ENCODE data around the gene RAB22A.
A peak's percentile ranks its signal among the peaks of the same experiment; 100 is the strongest.

The RAB22A gene

DNA sequence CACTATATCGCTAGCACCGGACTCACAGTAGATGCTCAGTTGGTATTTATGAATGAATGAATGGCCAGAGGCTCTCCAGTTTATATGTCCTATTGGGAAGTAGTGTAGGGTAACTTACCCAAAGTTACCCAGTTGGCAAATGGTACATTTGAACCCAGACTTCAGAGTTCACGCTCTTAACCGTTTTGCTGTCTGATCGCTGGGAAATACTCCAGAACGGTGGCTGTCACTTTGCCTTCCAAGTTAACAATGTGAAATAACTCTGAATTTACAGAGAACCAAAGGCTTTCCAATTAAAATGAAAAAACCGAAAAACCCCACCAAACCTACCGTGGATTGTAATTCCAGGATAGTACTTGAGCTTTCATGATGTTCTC, 81.1 kb downstream of the RAB22A start:
- DNase-seq = no peak
- Histone ChIP-seq H2BK120ac (ENCODE audit: low read depth, low read length) (no peak overlapping the region), H3K4me2 (ENCODE audit: low read length) (no peak overlapping the region), H3K4me1 (ENCODE audit: control insufficient read depth, low read depth, low read length) (peaks cover 4% of the 10 kb centered on the region), H3K23ac (ENCODE audit: low read length) (no peak overlapping the region), H4K8ac (ENCODE audit: low read depth, low read length) (no peak overlapping the region), H3K36me3 (ENCODE audit: control insufficient read depth, insufficient read depth, low read length) (no peaks in the 10 kb centered on the region), H4K5ac (ENCODE audit: low read length) (no peak overlapping the region), H2BK5ac (ENCODE audit: low read length) (no peak overlapping the region), H3K4ac (ENCODE audit: low read depth, low read length) (no peak overlapping the region), H3K27me3 (ENCODE audit: insufficient read depth, low read length, poor library complexity) (no peaks in the 10 kb centered on the region), H3K9ac (ENCODE audit: low read length) (peak overlapping the region; percentile 94), H2BK15ac (replicated peaks; ENCODE audit: low read depth) (no peak overlapping the region), H3K79me2 (ENCODE audit: control insufficient read depth, insufficient read depth, low read length) (peaks cover 56% of the 10 kb centered on the region), H3K56ac (ENCODE audit: low read length) (no peak overlapping the region), H3K18ac (ENCODE audit: low read length) (no peak overlapping the region), H2AK5ac (ENCODE audit: low read length) (no peak overlapping the region), H3K4me3 (ENCODE audit: low read length) (no peak overlapping the region), H3K79me1 (ENCODE audit: low read length) (peaks cover 23% of the 10 kb centered on the region), H3K27ac (ENCODE audit: low read depth, low read length) (no peak overlapping the region)
- WGBS (ENCODE audit: extremely low coverage, insufficient coverage, low lambda C conversion rate) = no CpG with 5 or more reads among the region's 8 CpGs

GRCh38 chr20:58392286-58392685, 82.8 kb downstream of the RAB22A start:
- no peak overlapping the region for H3K4ac ChIP-seq (ENCODE audit: low read depth, low read length)
- H3K9ac ChIP-seq (ENCODE audit: low read length) = no peak overlapping the region
- H3K27ac ChIP-seq (ENCODE audit: low read depth, low read length) = no peak overlapping the region
- no peak overlapping the region for H3K18ac ChIP-seq (ENCODE audit: low read length)
- no peak overlapping the region for H3K56ac ChIP-seq (ENCODE audit: low read length)
- no peak overlapping the region for H3K23ac ChIP-seq (ENCODE audit: low read length)
- no peak overlapping the region for H4K8ac ChIP-seq (ENCODE audit: low read depth, low read length)
- H2BK15ac ChIP-seq (replicated peaks; ENCODE audit: low read depth) = no peak overlapping the region
- peaks cover 29% of the 10 kb centered on the region for H3K79me1 ChIP-seq (ENCODE audit: low read length)
- no peak overlapping the region for H3K4me2 ChIP-seq (ENCODE audit: low read length)
- DNase-seq = no peak
- H3K4me3 ChIP-seq (ENCODE audit: low read length) = no peak overlapping the region
- no peak overlapping the region for H2BK5ac ChIP-seq (ENCODE audit: low read length)
- H2AK5ac ChIP-seq (ENCODE audit: low read length) = no peak overlapping the region
- H4K5ac ChIP-seq (ENCODE audit: low read length) = no peak overlapping the region
- H3K4me1 ChIP-seq (ENCODE audit: control insufficient read depth, low read depth, low read length) = peaks cover 4% of the 10 kb centered on the region
- no CpG with 5 or more reads among the region's 4 CpGs for WGBS (ENCODE audit: extremely low coverage, insufficient coverage, low lambda C conversion rate)
- no peaks in the 10 kb centered on the region for H3K27me3 ChIP-seq (ENCODE audit: insufficient read depth, low read length, poor library complexity)
- peaks cover 67% of the 10 kb centered on the region for H3K79me2 ChIP-seq (ENCODE audit: control insufficient read depth, insufficient read depth, low read length)
- no peaks in the 10 kb centered on the region for H3K36me3 ChIP-seq (ENCODE audit: control insufficient read depth, insufficient read depth, low read length)
- no peak overlapping the region for H2BK120ac ChIP-seq (ENCODE audit: low read depth, low read length)

- Histone ChIP-seq H2BK5ac (ENCODE audit: low read length) (no peak overlapping the region), H3K18ac (ENCODE audit: low read length) (no peak overlapping the region), H2BK15ac (replicated peaks; ENCODE audit: low read depth) (no peak overlapping the region), H3K9ac (ENCODE audit: low read length) (no peak overlapping the region), H3K4me3 (ENCODE audit: low read length) (no peak overlapping the region), H3K4me1 (ENCODE audit: control insufficient read depth, low read depth, low read length) (peaks cover 4% of the 10 kb centered on the region), H3K27ac (ENCODE audit: low read depth, low read length) (no peak overlapping the region), H2BK120ac (ENCODE audit: low read depth, low read length) (no peak overlapping the region), H3K79me1 (ENCODE audit: low read length) (peaks cover 33% of the 10 kb centered on the region), H3K23ac (ENCODE audit: low read length) (no peak overlapping the region), H4K5ac (ENCODE audit: low read length) (no peak overlapping the region), H3K4ac (ENCODE audit: low read depth, low read length) (no peak overlapping the region), H3K56ac (ENCODE audit: low read length) (no peak overlapping the region), H3K79me2 (ENCODE audit: control insufficient read depth, insufficient read depth, low read length) (peaks cover 77% of the 10 kb centered on the region), H3K27me3 (ENCODE audit: insufficient read depth, low read length, poor library complexity) (no peaks in the 10 kb centered on the region), H2AK5ac (ENCODE audit: low read length) (no peak overlapping the region), H3K36me3 (ENCODE audit: control insufficient read depth, insufficient read depth, low read length) (no peaks in the 10 kb centered on the region), H4K8ac (ENCODE audit: low read depth, low read length) (no peak overlapping the region), H3K4me2 (ENCODE audit: low read length) (no peak overlapping the region)
- DNase-seq = no peak
- no CpG with 5 or more reads among the region's 3 CpGs for WGBS (ENCODE audit: extremely low coverage, insufficient coverage, low lambda C conversion rate)
These were observed 83.8 kb downstream of the RAB22A start for GRCh38 chr20:58393299-58393698.

DNA sequence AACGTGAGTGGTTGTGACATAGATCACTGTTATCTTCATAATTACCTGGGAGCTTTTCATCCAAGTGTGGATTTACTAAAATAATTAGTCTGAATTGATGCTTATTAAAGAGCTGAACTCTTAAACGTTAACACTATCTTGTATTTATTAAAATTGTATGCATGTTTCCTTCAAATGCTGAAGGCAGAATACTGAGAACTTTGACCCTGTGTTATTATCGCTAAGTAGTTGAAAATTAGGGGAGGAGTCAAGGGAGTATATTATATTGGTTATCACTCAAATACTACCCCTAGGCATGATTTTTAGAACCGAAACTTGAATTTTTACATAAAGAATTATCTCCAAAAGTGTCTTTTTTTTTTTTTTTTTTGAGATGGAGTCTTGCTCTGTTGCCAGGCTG, 85.3 kb downstream of the RAB22A start:
- Histone ChIP-seq H4K5ac (ENCODE audit: low read length) (no peak overlapping the region), H3K18ac (ENCODE audit: low read length) (no peak overlapping the region), H3K27me3 (ENCODE audit: insufficient read depth, low read length, poor library complexity) (no peaks in the 10 kb centered on the region), H3K9ac (ENCODE audit: low read length) (no peak overlapping the region), H3K23ac (ENCODE audit: low read length) (no peak overlapping the region), H2BK120ac (ENCODE audit: low read depth, low read length) (no peak overlapping the region), H2AK5ac (ENCODE audit: low read length) (no peak overlapping the region), H2BK5ac (ENCODE audit: low read length) (no peak overlapping the region), H3K79me1 (ENCODE audit: low read length) (peaks cover 39% of the 10 kb centered on the region), H3K4me3 (ENCODE audit: low read length) (no peak overlapping the region), H3K4me1 (ENCODE audit: control insufficient read depth, low read depth, low read length) (peaks cover 3% of the 10 kb centered on the region), H4K8ac (ENCODE audit: low read depth, low read length) (no peak overlapping the region), H3K79me2 (ENCODE audit: control insufficient read depth, insufficient read depth, low read length) (peaks cover 84% of the 10 kb centered on the region), H2BK15ac (replicated peaks; ENCODE audit: low read depth) (no peak overlapping the region), H3K56ac (ENCODE audit: low read length) (no peak overlapping the region), H3K4me2 (ENCODE audit: low read length) (no peak overlapping the region), H3K4ac (ENCODE audit: low read depth, low read length) (no peak overlapping the region), H3K36me3 (ENCODE audit: control insufficient read depth, insufficient read depth, low read length) (no peaks in the 10 kb centered on the region), H3K27ac (ENCODE audit: low read depth, low read length) (no peak overlapping the region)
- no peak for DNase-seq
- WGBS (ENCODE audit: extremely low coverage, insufficient coverage, low lambda C conversion rate) = no CpG with 5 or more reads among the region's 4 CpGs

DNA sequence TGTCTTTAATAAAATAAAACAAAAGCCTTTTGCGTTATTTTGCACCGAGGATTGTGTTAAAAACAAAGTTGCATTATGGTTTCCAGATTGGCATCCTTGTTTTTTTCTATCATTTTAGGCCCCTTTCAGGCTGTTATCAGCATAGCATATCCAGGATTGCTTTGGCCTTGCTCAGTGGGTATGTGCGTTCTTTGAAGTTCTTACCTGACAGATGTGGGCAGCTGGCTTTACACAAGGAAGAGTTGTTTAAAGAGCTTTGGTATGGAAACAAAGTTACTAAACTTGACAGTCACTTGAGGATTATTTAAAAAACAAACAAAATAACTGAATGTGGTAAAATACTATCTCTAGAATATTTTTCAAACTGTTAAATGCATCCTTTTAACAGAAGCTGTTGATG, 86.1 kb downstream of the RAB22A start:
- H4K5ac ChIP-seq (ENCODE audit: low read length) = no peak overlapping the region
- no peak overlapping the region for H2BK120ac ChIP-seq (ENCODE audit: low read depth, low read length)
- H3K56ac ChIP-seq (ENCODE audit: low read length) = no peak overlapping the region
- H3K18ac ChIP-seq (ENCODE audit: low read length) = no peak overlapping the region
- no peak overlapping the region for H2BK5ac ChIP-seq (ENCODE audit: low read length)
- no peak for DNase-seq
- H3K4me1 ChIP-seq (ENCODE audit: control insufficient read depth, low read depth, low read length) = no peaks in the 10 kb centered on the region
- H3K4ac ChIP-seq (ENCODE audit: low read depth, low read length) = no peak overlapping the region
- no peak overlapping the region for H3K9ac ChIP-seq (ENCODE audit: low read length)
- H3K27me3 ChIP-seq (ENCODE audit: insufficient read depth, low read length, poor library complexity) = no peaks in the 10 kb centered on the region
- peaks cover 34% of the 10 kb centered on the region for H3K79me1 ChIP-seq (ENCODE audit: low read length)
- no CpG with 5 or more reads among the region's 3 CpGs for WGBS (ENCODE audit: extremely low coverage, insufficient coverage, low lambda C conversion rate)
- peaks cover 80% of the 10 kb centered on the region for H3K79me2 ChIP-seq (ENCODE audit: control insufficient read depth, insufficient read depth, low read length)
- no peak overlapping the region for H2BK15ac ChIP-seq (replicated peaks; ENCODE audit: low read depth)
- no peak overlapping the region for H2AK5ac ChIP-seq (ENCODE audit: low read length)
- no peak overlapping the region for H3K4me3 ChIP-seq (ENCODE audit: low read length)
- H3K36me3 ChIP-seq (ENCODE audit: control insufficient read depth, insufficient read depth, low read length) = no peaks in the 10 kb centered on the region
- H3K27ac ChIP-seq (ENCODE audit: low read depth, low read length) = no peak overlapping the region
- no peak overlapping the region for H3K23ac ChIP-seq (ENCODE audit: low read length)
- no peak overlapping the region for H4K8ac ChIP-seq (ENCODE audit: low read depth, low read length)
- no peak overlapping the region for H3K4me2 ChIP-seq (ENCODE audit: low read length)

DNA sequence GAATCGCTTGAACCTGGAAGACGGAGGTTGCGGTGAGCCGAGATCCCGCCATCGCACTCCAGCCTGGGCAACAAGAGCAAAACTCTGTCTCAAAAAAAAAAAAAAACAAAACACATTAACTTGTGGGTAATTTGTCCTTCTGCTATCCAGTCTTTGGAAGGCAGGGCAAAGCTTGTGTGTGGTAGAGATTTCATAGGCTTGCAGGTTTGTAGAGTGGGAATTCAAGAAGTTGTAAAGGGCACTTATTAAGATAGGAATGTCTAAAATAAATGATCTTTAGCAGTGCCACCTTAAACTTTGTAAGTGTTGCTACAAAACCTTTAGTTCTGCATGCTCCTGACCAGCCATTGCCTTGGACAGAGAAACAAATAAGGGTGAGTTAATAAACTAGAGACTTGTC, 87.9 kb downstream of the RAB22A start:
- Histone ChIP-seq H3K56ac (ENCODE audit: low read length) (no peak overlapping the region), H3K79me2 (ENCODE audit: control insufficient read depth, insufficient read depth, low read length) (peaks cover 78% of the 10 kb centered on the region), H3K27me3 (ENCODE audit: insufficient read depth, low read length, poor library complexity) (no peaks in the 10 kb centered on the region), H2AK5ac (ENCODE audit: low read length) (no peak overlapping the region), H3K23ac (ENCODE audit: low read length) (no peak overlapping the region), H3K36me3 (ENCODE audit: control insufficient read depth, insufficient read depth, low read length) (no peaks in the 10 kb centered on the region), H3K79me1 (ENCODE audit: low read length) (peaks cover 31% of the 10 kb centered on the region), H3K4me3 (ENCODE audit: low read length) (no peak overlapping the region), H3K4me1 (ENCODE audit: control insufficient read depth, low read depth, low read length) (no peaks in the 10 kb centered on the region), H3K4me2 (ENCODE audit: low read length) (no peak overlapping the region), H2BK15ac (replicated peaks; ENCODE audit: low read depth) (no peak overlapping the region), H2BK5ac (ENCODE audit: low read length) (no peak overlapping the region), H3K4ac (ENCODE audit: low read depth, low read length) (no peak overlapping the region), H3K9ac (ENCODE audit: low read length) (no peak overlapping the region), H3K27ac (ENCODE audit: low read depth, low read length) (no peak overlapping the region), H4K8ac (ENCODE audit: low read depth, low read length) (no peak overlapping the region), H2BK120ac (ENCODE audit: low read depth, low read length) (no peak overlapping the region), H4K5ac (ENCODE audit: low read length) (no peak overlapping the region), H3K18ac (ENCODE audit: low read length) (no peak overlapping the region)
- DNase-seq = no peak
- no CpG with 5 or more reads among the region's 6 CpGs for WGBS (ENCODE audit: extremely low coverage, insufficient coverage, low lambda C conversion rate)
